ENCODE data around the gene CD300H. TPM values are rescaled to one million over a fixed set of nuclear protein-coding genes. Genes with fewer than 3 reads are reported as not detected.

The CD300H gene
- total RNA-seq, result 0.46 TPM in 1 of 2 replicates, not detected in the other

GRCh38 chr17:74567397-74567796, at the start of gene CD300H:
Gene CD300H (minus strand): TSS chr17:74567509.

GRCh38 chr17:74592087-74592990, 25.0 kb upstream of the CD300H start, which contains the start of gene CD300LD:
Gene CD300LD (minus strand): TSS chr17:74592283. CDS start chr17:74592202, 81 bp downstream.

GRCh38 chr17:74545843-74546230, 21.5 kb downstream of the CD300H start, which contains the start of gene CD300C:
Gene CD300C (minus strand): TSS chr17:74546115. CDS start chr17:74545782, 333 bp downstream.

GRCh38 chr17:74531231-74531761, 36.0 kb downstream of the CD300H start, which contains the start of gene CD300LB:
Gene CD300LB (minus strand): TSS chr17:74531475. CDS start chr17:74531350, 125 bp downstream.

Other genes with a start within 250 kb of the CD300H start
- under 0.01 TPM in 1 of 2 replicates, not detected in the other for gene KIF19, start 241.3 kb downstream of the CD300H start, total RNA-seq
- not detected in 2 replicates for gene BTBD17, start 205.6 kb downstream of the CD300H start, total RNA-seq
- gene GPR142, start 200.0 kb downstream of the CD300H start, total RNA-seq, result not detected in 2 replicates
- gene GPRC5C, start 135.4 kb downstream of the CD300H start, total RNA-seq, result 11.7 and 19.5 TPM in 2 replicates
- not detected in 2 replicates for gene CD300A, start 100.9 kb downstream of the CD300H start, total RNA-seq
- not detected in 2 replicates for gene CD300LB, start 36.0 kb downstream of the CD300H start, total RNA-seq
- not detected in 2 replicates for gene CD300C, start 21.4 kb downstream of the CD300H start, total RNA-seq
- not detected in 2 replicates for gene CD300LD, start 24.8 kb upstream of the CD300H start, total RNA-seq
- not detected in 2 replicates for gene CD300E, start 56.2 kb upstream of the CD300H start, total RNA-seq
- not detected in 2 replicates for gene CD300LF, start 145.4 kb upstream of the CD300H start, total RNA-seq
- gene RAB37, start 169.7 kb upstream of the CD300H start, total RNA-seq, result 0.05 and 0.42 TPM in 2 replicates
- gene NHERF1, start 181.1 kb upstream of the CD300H start, total RNA-seq, result 215 and 238 TPM in 2 replicates
- 22.3 and 24.6 TPM in 2 replicates for gene NAT9, start 208.8 kb upstream of the CD300H start, total RNA-seq